ENCODE measurements around the gene SLC49A3.
"Not testable (repeated sequence)": the region's sequence is repeated elsewhere in the genome, so short reads cannot be mapped to it uniquely, and the experiment has no call there.

The SLC49A3 gene

GRCh38 chr4:674172-675035 is 14.5 kb downstream of the SLC49A3 start, which contains the start of the genes ATP5ME and MYL5:
Gene ATP5ME (minus strand): TSS chr4:674276. CDS start chr4:674247, 29 bp downstream.
Gene MYL5 (plus strand): TSS chr4:674542. CDS start chr4:678027, 3,485 bp downstream.
- H3K36me3 ChIP-seq (ENCODE audit: control insufficient read depth, insufficient read depth, low read length): peaks cover 17% of the 10 kb centered on the region
- peaks cover 10% of the 10 kb centered on the region for H3K4me1 ChIP-seq (ENCODE audit: control insufficient read depth, insufficient read depth, low read length)
- H3K27ac ChIP-seq (ENCODE audit: low read depth, low read length): peak within 1 kb of the TSS; percentile 96
- peak within 1 kb of the TSS; percentile 88 for H3K9ac ChIP-seq (ENCODE audit: low read length)
- peak within 1 kb of the TSS; percentile 90 for H3K4me3 ChIP-seq (ENCODE audit: low read length)
- no peaks in the 10 kb centered on the region for H3K27me3 ChIP-seq (ENCODE audit: control insufficient read depth, insufficient read depth, low read length)

GRCh38 chr4:673349-674091 is 15.4 kb downstream of the SLC49A3 start:
- H3K27me3 ChIP-seq (ENCODE audit: control insufficient read depth, insufficient read depth, low read length): no peaks in the 10 kb centered on the region
- H3K4me1 ChIP-seq (ENCODE audit: control insufficient read depth, insufficient read depth, low read length): peaks cover 10% of the 10 kb centered on the region
- peaks cover 17% of the 10 kb centered on the region for H3K36me3 ChIP-seq (ENCODE audit: control insufficient read depth, insufficient read depth, low read length)
- H3K27ac ChIP-seq (ENCODE audit: low read depth, low read length): peak overlapping the region; percentile 63
- H3K9ac ChIP-seq (ENCODE audit: low read length): no peak overlapping the region
- peak overlapping the region; percentile 85 for H3K4me3 ChIP-seq (ENCODE audit: low read length)

GRCh38 chr4:671769-672168 is 17.2 kb downstream of the SLC49A3 start:
- H3K9ac ChIP-seq (ENCODE audit: low read length): no peak overlapping the region
- H3K4me1 ChIP-seq (ENCODE audit: control insufficient read depth, insufficient read depth, low read length): peaks cover 10% of the 10 kb centered on the region
- peaks cover 17% of the 10 kb centered on the region for H3K36me3 ChIP-seq (ENCODE audit: control insufficient read depth, insufficient read depth, low read length)
- no peaks in the 10 kb centered on the region for H3K27me3 ChIP-seq (ENCODE audit: control insufficient read depth, insufficient read depth, low read length)
- H3K4me3 ChIP-seq (ENCODE audit: low read length): no peak overlapping the region
- no peak overlapping the region for H3K27ac ChIP-seq (ENCODE audit: low read depth, low read length)

- not testable (repeated sequence) for H3K9ac ChIP-seq (ENCODE audit: low read length); H3K27ac ChIP-seq (ENCODE audit: low read depth, low read length); H3K4me3 ChIP-seq (ENCODE audit: low read length); H3K4me1 ChIP-seq (ENCODE audit: control insufficient read depth, insufficient read depth, low read length); H3K27me3 ChIP-seq (ENCODE audit: control insufficient read depth, insufficient read depth, low read length)
- H3K36me3 ChIP-seq (ENCODE audit: control insufficient read depth, insufficient read depth, low read length): peaks cover 17% of the 10 kb centered on the region
Observed at GRCh38 chr4:669806-670559, 19.0 kb downstream of the SLC49A3 start.

DNA sequence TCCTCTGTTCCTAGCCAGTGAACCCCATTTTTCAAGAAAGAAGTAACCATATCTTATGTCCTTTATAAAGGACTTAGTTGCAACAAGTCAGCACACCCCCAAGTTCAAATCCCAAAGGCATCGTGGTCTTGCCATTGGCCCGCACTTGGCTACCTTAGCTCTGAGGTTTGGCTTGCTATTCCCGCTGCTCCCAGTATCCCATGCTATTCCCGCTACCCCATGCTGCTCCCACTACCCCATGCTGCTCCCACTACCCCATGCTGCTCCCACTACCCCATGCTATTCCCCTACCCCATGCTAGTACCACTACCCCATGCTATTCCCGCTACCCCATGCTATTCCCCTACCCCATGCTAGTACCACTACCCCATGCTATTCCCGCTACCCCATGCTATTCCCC is 20.7 kb downstream of the SLC49A3 start:
- not testable (repeated sequence) for H3K27ac ChIP-seq (ENCODE audit: low read depth, low read length)
- H3K36me3 ChIP-seq (ENCODE audit: control insufficient read depth, insufficient read depth, low read length): peaks cover 17% of the 10 kb centered on the region

DNA sequence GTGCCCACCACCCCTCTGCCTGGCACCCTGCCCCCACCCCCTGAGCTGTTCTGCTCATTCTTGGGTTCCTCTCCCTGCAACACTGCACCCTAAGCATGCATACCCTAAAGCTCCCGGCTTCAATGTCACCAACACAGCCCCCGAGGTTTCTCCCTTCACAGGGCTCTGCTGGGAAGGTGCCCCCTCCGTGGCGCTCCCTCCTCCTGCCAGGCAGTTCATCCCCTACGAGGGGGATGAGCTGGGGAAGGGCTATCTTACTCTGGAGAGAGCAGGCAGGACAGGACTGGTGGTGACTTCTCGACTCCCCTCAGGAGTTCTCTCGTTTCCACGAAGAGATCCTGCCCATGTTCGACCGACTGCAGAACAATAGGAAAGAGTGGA is 21.4 kb downstream of the SLC49A3 start:
- no peak overlapping the region for H3K27ac ChIP-seq (ENCODE audit: low read depth, low read length)

More for the DNA sequence above, 20.7 kb downstream of the SLC49A3 start:
- not testable (repeated sequence) for H3K27me3 ChIP-seq (ENCODE audit: control insufficient read depth, insufficient read depth, low read length); H3K4me3 ChIP-seq (ENCODE audit: low read length); H3K4me1 ChIP-seq (ENCODE audit: control insufficient read depth, insufficient read depth, low read length); H3K9ac ChIP-seq (ENCODE audit: low read length)

DNA sequence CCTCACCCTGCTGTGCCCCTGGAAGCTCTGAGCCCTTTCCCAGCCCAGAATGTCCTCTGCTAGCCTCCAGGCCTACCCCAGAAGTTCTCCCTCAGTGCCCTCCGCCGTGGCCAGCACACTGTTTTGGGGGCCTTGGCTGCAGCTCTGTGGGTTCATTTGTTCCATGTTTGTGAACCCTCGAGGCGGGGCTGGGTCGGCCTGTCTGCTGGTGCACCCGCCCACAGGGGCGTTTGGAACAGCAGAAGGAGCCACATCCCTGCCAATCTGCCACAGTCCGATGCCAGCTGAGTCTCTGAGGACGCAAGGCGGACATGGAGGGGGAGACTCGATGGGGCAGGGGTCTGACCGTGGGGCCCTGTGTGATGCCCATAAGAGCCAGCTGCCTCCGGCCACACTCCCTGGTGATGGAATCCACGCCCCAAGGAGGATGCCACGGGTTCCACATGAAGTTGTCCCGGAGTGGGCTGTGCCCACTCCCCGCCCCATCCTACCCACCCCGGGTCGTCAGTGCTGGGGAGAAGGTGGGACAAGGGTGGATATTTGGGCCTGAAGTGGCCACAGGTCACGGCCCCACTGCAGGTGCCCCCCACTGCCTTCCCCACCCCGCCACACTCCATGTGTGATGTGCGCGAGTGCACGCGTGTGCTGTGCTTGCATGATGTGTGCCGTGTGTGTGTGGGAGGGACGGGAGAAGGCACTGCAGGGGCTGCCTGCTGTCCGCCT is 22.0 kb downstream of the SLC49A3 start:
- no peak overlapping the region for H3K9ac ChIP-seq (ENCODE audit: low read length)
- no peak overlapping the region for H3K27ac ChIP-seq (ENCODE audit: low read depth, low read length)
- no peak overlapping the region for H3K4me3 ChIP-seq (ENCODE audit: low read length)
- H3K36me3 ChIP-seq (ENCODE audit: control insufficient read depth, insufficient read depth, low read length): peaks cover 13% of the 10 kb centered on the region
- no peaks in the 10 kb centered on the region for H3K27me3 ChIP-seq (ENCODE audit: control insufficient read depth, insufficient read depth, low read length)
- H3K4me1 ChIP-seq (ENCODE audit: control insufficient read depth, insufficient read depth, low read length): no peaks in the 10 kb centered on the region

More for the DNA sequence above, 21.4 kb downstream of the SLC49A3 start:
- Histone ChIP-seq H3K4me1 (ENCODE audit: control insufficient read depth, insufficient read depth, low read length) (no peaks in the 10 kb centered on the region), H3K36me3 (ENCODE audit: control insufficient read depth, insufficient read depth, low read length) (peaks cover 17% of the 10 kb centered on the region), H3K4me3 (ENCODE audit: low read length) (no peak overlapping the region), H3K9ac (ENCODE audit: low read length) (no peak overlapping the region), H3K27me3 (ENCODE audit: control insufficient read depth, insufficient read depth, low read length) (no peaks in the 10 kb centered on the region)

DNA sequence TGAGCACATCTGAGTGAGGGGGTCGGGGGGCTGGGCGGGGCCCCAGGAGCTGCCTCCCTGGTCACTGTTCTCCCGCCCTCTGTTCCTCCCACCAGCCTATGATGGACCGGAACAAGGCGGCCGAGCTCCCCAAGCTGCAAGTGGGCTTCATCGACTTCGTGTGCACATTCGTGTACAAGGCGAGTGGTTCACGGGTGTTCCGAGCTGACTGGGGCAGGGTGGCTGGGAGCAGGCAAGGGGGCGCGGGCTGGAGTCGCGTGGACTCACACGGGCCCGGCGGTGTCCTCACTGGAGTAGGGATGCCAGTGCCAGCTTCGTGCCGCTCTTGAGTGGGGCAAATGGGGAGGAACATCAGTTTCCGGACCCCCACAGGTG is 22.5 kb downstream of the SLC49A3 start:
- peaks cover 8% of the 10 kb centered on the region for H3K36me3 ChIP-seq (ENCODE audit: control insufficient read depth, insufficient read depth, low read length)
- no peaks in the 10 kb centered on the region for H3K27me3 ChIP-seq (ENCODE audit: control insufficient read depth, insufficient read depth, low read length)
- H3K4me3 ChIP-seq (ENCODE audit: low read length): no peak overlapping the region
- H3K9ac ChIP-seq (ENCODE audit: low read length): no peak overlapping the region
- H3K27ac ChIP-seq (ENCODE audit: low read depth, low read length): no peak overlapping the region
- H3K4me1 ChIP-seq (ENCODE audit: control insufficient read depth, insufficient read depth, low read length): no peaks in the 10 kb centered on the region

DNA sequence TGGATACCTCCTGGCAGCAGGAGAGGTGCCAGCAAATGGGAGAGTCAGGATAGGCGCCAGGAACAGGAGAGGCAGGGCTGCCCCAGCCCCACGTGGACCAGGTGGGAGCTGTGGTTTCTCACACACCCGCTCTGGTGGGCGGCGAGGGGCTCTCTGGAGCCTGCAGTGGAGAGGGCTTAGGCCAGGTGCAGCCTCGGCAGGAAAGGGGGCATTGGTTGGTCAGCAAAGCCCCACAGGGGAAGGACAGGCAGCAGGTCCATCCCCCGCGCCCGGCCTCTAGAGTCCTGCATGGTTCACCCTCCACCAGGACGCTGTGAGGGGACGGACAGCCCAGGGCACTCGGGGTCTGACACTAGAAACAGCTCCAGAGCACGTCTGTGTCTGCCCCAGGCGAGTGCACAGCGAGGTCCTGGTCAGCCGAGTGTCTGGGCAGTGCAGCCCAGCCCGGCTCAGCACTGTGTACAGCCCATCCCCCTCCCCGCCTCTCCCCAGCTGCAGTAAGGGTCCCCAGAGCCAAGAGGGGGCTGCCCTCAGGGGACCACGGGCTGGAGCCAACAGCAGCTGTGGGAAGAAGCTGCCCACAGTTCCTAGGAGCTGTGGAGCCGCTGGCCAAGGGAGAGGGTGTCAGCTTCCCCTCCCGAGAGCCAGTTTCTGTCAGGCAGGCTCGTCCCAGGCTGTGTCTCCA is 23.1 kb downstream of the SLC49A3 start:
- Histone ChIP-seq H3K36me3 (ENCODE audit: control insufficient read depth, insufficient read depth, low read length) (peaks cover 5% of the 10 kb centered on the region), H3K27ac (ENCODE audit: low read depth, low read length) (no peak overlapping the region), H3K4me3 (ENCODE audit: low read length) (no peak overlapping the region), H3K9ac (ENCODE audit: low read length) (no peak overlapping the region), H3K4me1 (ENCODE audit: control insufficient read depth, insufficient read depth, low read length) (no peaks in the 10 kb centered on the region), H3K27me3 (ENCODE audit: control insufficient read depth, insufficient read depth, low read length) (no peaks in the 10 kb centered on the region)

- Histone ChIP-seq H3K36me3 (ENCODE audit: control insufficient read depth, insufficient read depth, low read length) (peaks cover under 1% of the 10 kb centered on the region), H3K4me3 (ENCODE audit: low read length) (no peak overlapping the region), H3K9ac (ENCODE audit: low read length) (no peak overlapping the region), H3K27me3 (ENCODE audit: control insufficient read depth, insufficient read depth, low read length) (no peaks in the 10 kb centered on the region), H3K27ac (ENCODE audit: low read depth, low read length) (no peak overlapping the region), H3K4me1 (ENCODE audit: control insufficient read depth, insufficient read depth, low read length) (no peaks in the 10 kb centered on the region)
Observed at GRCh38 chr4:665381-665750, 23.6 kb downstream of the SLC49A3 start.

DNA sequence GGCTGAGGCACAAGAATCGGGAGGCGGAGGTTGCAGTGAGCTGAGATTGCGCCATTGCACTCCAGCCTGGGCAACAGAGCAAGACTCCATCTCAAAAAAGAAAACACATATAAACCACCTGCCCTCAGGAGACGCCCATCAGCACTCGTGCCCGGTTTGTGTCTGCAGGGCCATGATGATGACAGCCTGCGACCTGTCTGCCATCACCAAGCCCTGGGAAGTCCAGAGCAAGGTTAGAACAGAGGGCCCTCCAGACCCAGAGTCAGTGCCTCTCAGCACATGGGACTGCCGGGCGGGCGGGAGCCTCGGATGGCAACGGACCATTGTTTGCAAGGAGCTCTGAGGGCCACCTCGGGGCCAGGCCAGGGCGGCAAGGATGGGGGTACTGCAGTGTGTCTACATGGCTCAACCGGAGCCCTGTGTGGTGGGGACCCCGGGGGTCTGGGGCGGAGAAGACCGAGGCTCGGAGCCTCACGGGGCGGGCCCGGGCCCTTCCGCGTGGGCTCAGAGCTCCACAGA is 24.2 kb downstream of the SLC49A3 start:
- Histone ChIP-seq H3K27me3 (ENCODE audit: control insufficient read depth, insufficient read depth, low read length) (no peaks in the 10 kb centered on the region), H3K9ac (ENCODE audit: low read length) (no peak overlapping the region), H3K4me1 (ENCODE audit: control insufficient read depth, insufficient read depth, low read length) (no peaks in the 10 kb centered on the region), H3K27ac (ENCODE audit: low read depth, low read length) (no peak overlapping the region), H3K4me3 (ENCODE audit: low read length) (no peak overlapping the region), H3K36me3 (ENCODE audit: control insufficient read depth, insufficient read depth, low read length) (no peaks in the 10 kb centered on the region)
